Iris pigment epithelial cell (primary cell): Measurements from ENCODE around the gene CCDC73.

Source experiments
- DNase-seq: peaks from one replicate; pipeline ENCODE4 v3.0.0-alpha.2; 2011; ENCODE audit warnings: low read depth

Gene CCDC73

DNA sequence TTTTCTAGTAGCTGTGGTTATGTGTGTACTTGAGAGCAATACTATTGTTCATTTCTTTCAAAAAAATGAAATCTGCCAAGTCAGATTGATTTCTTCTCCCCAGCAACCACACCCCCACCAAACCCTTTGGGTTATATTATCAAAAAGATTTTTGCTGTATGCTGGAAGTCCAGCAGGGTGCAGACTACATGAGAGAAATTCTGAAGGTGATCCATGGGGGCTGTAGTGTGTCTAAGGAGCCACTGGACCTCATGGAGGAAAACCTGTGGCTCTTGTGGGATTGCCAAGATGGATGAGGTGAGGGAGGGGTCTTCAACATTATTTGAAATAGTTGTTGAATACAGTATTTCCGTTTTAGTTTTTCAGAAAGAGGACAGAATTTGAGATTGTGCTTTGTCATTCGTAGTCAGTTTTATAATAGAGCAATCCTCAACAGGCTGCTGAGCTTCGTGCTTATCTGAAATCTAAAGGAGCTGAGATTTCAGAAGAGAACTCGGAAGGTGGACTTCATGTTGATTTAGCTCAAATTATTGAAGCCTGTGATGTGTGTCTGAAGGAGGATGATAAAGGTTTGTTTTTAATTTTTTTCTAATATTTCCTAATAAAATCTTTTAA, 207.8 kb downstream of the CCDC73 start:
- peak; percentile 47 for DNase-seq

DNA sequence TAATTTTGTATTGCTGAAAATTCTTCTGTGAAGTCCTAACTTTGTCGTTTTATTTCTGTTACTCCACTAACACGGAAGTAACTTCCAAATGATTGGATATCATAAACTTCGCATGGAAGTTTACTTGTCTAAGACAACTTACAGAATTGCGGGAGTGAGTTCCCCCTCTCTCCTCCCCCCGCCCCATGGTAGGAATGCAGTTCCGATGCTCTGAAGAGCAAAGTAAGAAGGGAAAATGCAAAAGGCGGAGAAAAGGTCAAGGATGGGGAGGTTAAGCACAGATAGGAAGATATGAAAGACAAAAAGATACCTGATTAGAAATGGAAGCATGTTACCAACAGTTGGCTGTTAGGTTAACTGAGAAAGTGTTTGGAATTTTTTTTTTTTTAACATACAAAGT, 209.5 kb downstream of the CCDC73 start:
- peak; percentile 14 for DNase-seq

DNA sequence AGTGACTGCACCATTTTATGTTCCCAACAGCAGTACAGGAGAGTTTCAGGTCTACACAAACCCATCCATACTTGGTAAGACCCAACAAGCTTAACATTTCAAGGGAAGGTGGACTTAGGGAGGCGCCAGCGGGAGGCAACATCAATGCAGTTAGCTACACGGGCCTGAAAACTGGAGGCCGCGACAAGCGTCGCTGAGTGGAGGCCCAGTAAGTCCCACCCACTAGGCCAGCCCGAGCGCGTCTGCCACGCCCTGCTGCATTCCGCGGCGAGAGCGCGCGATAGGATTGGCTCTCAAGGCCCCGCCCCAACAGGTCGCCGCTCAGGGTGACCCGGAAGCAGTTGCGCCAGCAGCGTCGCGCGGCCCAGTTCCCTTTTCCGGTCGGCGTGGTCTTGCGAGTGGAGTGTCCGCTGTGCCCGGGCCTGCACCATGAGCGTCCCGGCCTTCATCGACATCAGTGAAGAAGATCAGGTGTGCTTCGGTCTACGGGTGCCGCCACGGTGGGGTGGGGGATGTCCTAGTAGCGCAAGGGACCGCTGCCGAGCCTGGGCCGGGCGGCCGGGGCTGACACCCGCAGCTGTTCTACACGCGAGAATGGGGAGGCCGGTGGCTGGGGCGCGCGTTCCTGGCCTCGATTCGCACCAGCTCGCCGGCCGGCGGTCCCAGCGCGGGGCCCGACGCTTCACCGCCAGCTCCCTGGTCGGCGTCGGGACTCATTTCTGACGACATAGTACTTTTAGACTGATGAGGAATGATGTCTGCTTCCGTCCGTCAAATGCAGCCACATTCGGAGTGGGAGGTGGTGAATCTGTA, 210.8 kb downstream of the CCDC73 start, which contains the start of gene EIF3M:
Gene EIF3M (plus strand): TSS at position 373 of the 813 bp plus-strand sequence. CDS start 57 bp downstream, at position 430.
- peak; percentile 96 for DNase-seq

DNA sequence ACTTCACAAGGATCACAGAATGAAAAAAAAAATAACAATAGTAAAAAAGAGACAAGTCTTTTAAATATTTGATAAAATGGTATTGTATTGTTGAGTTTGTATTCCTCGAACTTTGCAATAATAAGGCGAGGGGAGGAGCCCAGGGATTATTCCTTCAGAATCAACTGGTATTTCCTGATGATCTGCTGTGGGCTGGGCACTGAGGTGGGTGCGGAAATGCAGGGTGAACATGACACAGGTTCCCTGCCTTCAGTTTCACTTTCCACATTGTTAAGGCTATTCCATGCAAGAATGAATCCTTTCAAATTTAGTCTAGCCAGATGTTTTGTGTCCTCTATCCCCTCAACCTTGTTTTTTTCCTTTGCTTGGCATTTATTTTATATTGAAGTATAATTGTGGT, 212.9 kb downstream of the CCDC73 start:
- DNase-seq: no peak

DNA sequence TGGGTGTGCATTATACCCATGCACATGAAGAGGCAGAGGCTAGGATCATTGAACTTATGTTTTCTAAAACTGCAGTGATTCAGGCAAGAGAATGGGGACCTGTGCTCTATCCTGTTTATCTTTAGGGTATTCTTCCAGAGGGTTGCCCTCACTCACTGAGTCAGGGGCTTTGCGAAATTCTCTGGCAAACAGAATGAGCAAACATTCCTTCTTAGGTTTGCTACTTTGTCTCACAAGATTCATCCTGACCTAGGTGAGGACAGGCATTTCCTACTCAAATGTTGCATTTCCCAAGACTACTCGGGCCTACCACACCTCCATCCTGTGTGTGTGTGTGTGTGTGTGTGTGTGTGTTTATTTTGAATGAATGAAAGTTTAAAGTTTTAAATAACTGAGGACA, 213.5 kb downstream of the CCDC73 start:
- peak; percentile 56 for DNase-seq

DNA sequence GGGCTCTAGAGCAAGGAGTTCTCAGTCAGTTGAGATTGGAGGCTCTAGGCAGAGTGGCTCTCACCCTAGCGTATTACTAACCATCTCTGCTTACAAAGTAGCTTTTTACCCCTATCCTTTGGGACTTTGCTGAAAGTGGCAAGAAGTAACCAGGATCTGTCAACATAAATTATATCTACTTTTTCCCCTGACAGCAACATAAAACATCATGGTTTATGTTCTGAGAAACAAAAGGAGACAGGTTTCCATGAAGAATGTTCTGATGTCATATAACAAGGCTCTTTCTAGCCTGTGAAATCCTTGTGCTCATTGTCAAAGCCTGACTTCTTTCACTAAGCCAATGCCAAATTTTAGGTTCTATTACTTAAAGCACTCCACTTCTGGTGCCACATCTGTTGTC, 218.0 kb downstream of the CCDC73 start:
- no peak for DNase-seq

DNA sequence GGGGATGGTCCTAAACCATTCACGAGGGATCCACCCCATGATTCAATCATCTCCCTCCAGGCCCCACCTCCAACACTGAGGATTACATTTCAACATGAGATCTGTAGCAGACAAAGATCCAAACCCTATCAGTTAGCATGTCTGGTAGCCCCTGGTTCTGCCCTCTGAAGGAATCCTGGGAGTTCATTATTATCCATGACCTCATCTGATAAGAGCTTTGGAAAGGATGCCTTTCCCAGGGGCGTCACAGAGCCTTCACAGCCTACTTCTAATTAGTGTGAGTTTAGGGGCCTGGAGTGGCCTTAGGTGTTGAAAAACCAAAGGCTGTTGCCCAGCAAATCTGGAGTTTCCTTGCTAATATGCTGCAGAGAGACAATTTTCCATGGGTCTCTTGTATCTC, 219.4 kb downstream of the CCDC73 start:
- DNase-seq: no peak

DNA sequence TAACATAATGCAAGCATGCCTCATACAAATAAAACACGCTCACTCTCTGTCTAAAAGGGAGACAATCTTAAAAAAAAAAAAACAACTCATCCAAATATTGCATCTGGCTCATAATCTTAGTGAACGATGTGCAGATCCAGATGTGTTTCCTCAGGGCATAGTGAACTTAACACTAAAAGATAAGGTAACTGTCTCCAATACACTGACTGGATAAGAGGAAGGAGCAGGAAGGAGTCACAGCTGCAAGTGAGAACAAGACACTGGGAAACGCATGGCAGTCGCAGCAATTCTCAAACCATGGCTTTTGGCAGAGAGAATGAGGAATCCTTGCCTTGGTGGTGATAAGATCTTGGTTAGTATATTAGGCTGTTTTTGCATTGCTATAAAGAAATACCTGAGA, 220.0 kb downstream of the CCDC73 start:
- no peak for DNase-seq

DNA sequence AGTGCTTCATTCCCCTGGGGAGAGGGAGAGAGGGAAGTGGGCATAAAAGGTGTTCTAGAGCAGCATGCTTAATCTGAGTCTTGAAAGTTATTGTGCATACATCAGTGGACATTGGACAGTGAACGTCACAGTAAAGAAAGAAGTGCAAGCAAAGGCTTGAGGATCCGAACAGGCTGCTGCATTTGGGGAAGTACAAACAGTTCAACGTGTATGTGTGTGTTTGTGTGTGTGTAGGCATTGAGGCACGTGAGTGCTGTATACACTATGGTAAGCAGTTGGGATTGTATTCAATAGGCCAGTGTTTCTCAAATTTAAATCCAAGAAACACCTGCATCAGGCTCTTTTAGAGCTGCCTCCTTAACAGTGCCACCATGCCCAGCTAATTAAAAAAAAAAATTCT, 221.2 kb downstream of the CCDC73 start:
- DNase-seq: no peak

DNA sequence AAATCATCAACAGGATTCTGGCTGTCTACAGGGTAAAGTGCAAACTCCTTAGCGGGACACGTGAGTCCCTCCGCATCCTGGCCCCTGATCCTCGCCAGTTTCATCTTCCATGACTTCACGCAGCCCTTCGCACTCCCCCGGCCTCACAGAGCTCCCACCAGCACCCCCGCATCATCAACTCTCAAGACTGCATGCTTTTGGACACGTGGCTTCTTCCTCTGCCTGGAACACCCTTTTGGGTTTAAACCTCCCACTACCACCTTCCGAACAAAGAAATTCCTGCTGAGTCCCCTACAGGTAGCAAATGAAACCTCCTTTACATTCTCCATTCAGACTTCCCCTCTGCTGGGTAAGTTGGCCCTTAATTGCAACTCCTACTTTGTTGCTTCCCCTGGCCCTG, 223.4 kb downstream of the CCDC73 start:
- no peak for DNase-seq

DNA sequence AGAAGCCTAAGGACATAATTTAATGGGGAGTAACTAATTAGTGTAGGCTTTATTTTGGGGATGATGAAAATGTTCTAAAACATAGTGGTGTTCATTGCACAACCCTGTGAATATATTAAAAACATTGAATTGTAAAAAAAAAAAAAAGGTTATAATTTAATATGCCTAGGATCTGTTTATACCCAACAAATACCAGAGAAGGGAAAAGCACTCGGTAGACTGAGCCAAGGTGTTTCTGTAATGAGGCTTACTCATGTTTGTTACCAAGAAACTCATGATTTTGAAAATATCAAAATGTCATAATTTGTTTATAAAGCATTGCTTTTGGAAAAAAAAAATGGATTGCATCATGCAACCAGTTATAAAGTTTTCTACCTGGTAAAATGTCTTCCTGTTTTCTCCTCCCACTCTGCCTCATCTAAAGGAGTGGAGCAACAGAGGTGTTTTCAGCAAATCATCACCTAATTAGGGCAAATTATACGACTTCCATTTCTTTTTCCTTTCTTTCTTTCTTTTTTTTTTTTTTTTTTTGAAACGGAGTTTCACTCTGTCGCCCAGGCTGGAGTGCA, 225.1 kb downstream of the CCDC73 start:
- no peak for DNase-seq

DNA sequence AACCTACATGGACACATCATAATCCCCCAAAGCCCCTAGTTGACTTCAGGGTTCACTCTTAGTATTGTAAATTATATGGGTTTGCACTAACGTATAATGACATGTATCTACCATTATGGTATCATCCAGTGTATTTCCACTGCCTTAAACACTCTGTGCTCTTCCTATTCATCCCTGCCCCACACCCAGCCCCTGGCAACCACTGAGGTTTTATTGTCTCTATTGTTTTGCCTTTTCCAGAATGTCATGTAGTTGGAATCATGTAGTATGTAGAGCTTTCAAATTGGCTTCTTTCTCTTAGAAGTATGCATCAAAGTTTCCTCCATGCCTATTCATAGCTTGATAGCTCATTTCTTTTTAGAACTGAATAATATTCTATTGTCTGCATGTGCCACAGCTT, 227.3 kb downstream of the CCDC73 start:
- no peak for DNase-seq

DNA sequence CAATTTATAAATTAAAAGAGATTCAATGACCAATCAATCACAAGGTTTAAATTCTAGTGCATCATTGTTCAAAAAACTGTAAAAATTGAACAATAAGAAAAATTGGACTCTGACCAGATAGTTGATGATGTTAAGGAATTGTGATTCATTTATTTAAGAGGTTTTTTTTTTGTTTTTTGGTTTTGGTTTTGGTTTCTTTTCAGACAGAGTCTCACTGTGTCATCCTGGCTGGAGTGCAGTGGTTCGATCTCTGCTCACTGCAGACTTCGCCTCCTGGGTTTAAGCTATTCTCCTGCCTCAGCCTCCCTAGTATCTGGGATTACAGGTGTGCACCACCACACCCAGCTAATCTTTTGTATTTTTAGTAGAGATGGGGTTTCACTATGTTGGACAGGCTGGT, 227.9 kb downstream of the CCDC73 start:
- no peak for DNase-seq

DNA sequence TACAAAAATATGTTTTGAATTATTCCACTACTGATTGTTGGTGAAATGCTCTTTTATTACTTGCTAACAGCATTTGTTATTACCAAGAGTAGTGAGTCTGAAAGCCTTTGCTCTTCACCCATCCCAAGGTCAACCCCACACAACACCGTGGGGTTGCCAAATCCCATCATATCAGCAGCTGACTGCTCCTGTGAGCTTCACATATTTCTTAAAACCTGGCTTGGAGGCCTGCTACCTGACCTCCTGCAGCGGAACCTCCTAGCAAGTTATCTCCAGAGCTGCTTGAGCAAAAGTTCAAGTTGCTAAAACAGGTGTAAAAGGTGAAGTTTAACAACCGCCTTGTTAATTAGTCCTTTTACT, 230.9 kb downstream of the CCDC73 start:
- DNase-seq: no peak

DNA sequence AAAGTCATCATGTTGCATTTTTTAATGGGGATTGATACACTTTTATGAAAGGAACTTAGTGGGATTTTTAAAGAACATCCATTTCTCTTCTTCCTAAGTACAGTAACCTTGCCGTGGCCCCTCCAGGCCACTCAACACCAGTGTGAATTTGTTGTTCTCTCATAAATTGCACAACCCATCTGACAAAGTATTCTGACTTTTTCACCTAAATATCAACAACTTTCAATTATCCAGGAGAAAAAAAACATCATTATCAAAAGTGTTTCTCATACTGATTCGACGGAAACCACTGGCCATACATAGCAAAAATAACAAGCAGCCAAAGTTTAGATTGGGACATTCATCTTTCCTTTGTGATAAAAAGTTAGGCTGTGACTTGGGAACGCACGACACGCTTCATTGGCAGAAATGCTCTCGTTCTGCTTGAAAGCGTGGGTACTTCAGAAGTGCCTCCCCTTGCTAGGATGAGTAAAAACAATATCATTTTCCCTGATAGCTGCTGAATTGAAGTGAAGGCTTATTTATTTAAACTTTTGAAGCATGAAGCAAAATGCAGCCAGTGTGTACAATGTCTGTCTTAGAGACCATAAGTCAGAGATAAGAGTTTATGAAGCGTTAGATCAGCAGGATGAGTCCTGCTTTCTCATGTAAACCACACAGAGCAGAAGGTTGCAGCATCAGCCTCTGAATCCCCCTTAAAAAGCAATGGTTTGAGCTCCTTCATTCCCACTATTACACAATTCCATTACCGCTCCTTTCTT, 231.4 kb downstream of the CCDC73 start:
- peak; percentile 9 for DNase-seq

DNA sequence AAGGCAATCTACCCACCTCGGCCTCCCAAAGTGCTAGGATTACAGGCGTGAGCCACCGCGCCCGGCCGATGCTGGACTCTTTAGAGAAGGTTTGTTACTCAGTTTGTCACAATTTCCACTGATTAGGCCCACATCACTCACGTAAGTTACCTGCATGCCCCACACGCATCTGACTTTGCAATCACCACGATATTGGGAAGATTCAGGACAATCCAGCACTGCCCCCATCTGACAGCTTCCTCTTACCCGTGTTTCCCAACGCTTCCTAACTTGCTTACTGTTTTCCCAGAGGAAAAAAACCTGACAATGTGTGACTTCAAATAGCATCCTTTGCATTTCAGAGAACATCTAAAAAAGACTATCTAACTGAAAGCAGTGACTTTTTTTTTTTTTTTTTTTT, 232.6 kb downstream of the CCDC73 start:
- no peak for DNase-seq

DNA sequence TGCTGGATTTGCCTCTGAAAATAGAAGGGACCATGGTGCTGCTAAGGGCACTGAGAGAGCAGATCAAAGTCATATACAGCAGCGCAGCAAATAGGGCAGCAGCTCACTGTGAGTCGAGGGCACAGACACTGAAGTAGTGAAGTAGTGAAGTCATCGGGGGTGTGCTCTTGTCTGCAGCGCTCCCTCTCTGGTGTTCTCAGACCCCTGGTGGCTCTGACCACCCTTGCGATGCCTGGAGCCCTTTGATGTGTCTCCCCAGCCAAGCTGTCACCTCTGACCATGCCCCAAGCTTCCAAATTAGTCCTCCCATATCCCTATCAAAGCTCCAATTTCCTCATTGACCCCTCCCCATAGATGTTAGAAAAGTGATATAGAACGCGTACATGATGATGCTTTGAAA, 238.6 kb downstream of the CCDC73 start:
- DNase-seq: no peak

DNA sequence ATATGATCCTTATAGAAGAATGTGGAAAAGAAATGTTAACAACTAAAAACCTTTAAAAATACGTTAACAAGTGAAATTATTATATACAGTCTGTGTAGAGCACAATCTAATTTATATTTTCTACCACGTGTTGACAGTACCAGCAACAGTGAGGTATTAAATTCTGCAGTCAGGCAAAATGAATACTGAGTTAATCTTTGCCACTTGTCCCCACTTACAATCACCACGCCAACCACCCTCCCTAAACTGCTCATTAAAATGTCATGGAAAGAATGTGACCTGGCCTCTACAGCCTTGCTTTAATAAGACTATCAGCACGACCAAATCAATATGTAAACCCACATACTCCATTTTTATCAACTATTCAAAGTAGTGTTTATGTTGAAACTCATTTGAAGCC, 239.4 kb downstream of the CCDC73 start:
- DNase-seq: no peak
